Right renal pelvis (tissue), 4 donors: Measurements from ENCODE around the gene INHBC. TPM values are rescaled to one million over a fixed set of nuclear protein-coding genes. Genes with fewer than 3 reads are reported as not detected.

Experiments
- DNase-seq, 4 donors: peaks; one replicate each; pipeline ENCODE4 v3.0.0-alpha.2; 2013; ENCODE audit warnings: low read depth in 4 of 4, low spot score in 3 of 4, missing footprints in 1 of 4
- polyA plus RNA-seq, 4 donors: library from polyadenylated mRNA; unstranded; fragments of 120-200 nt; gene quantifications; one replicate each; pipeline ENCODE4 v1.2.1, GENCODE V29; 2013; ENCODE audit not compliant: insufficient read length in 4 of 4

INHBC gene
- polyA plus RNA-seq, 4 donors: 0.15 to 0.30 (median 0.26) TPM

GRCh38 chr12:57452181-57452936, 17.8 kb downstream of the INHBC start:
- no peak for DNase-seq

GRCh38 chr12:57452937-57453509, 18.4 kb downstream of the INHBC start:
- DNase-seq: no peak

GRCh38 chr12:57454213-57454565, 19.6 kb downstream of the INHBC start:
- DNase-seq: no peak

- DNase-seq: no peak
Measured at GRCh38 chr12:57454566-57455373, 20.2 kb downstream of the INHBC start, which contains the start of gene INHBE. Gene INHBE (plus strand): TSS chr12:57455307. CDS start chr12:57455537, 230 bp downstream.

- no peak for DNase-seq
Measured at GRCh38 chr12:57455374-57456144, 21.0 kb downstream of the INHBC start.

GRCh38 chr12:57456145-57456700, 21.6 kb downstream of the INHBC start:
- DNase-seq: no peak

- no peak for DNase-seq
Measured at GRCh38 chr12:57456737-57457490, 22.3 kb downstream of the INHBC start.

- DNase-seq: no peak
Measured at GRCh38 chr12:57458665-57459054, 24.1 kb downstream of the INHBC start.

GRCh38 chr12:57459055-57459749, 24.6 kb downstream of the INHBC start:
- peak; percentile 91 to 99 (median 94) for DNase-seq

GRCh38 chr12:57459750-57460467, 25.3 kb downstream of the INHBC start, which contains the start of gene GLI1:
Gene GLI1 (plus strand): TSS chr12:57459785. CDS start chr12:57463692, 3,907 bp downstream.
- no peak for DNase-seq

GRCh38 chr12:57460468-57460784, 25.8 kb downstream of the INHBC start:
- DNase-seq: no peak

- DNase-seq: no peak
Measured at GRCh38 chr12:57460841-57461275, 26.3 kb downstream of the INHBC start.

- DNase-seq: peak in 2 of 4 donors; percentile 67 to 74
Measured at GRCh38 chr12:57461276-57461916, 26.8 kb downstream of the INHBC start.

GRCh38 chr12:57461917-57462250, 27.3 kb downstream of the INHBC start:
- no peak for DNase-seq

GRCh38 chr12:57462251-57462911, 27.8 kb downstream of the INHBC start:
- DNase-seq: peak; percentile 84 to 86 (median 84)

GRCh38 chr12:57462912-57463253, 28.3 kb downstream of the INHBC start:
- DNase-seq: no peak

GRCh38 chr12:57464569-57464968, 30.0 kb downstream of the INHBC start:
- no peak for DNase-seq
